Thymus (tissue), 14 donors: ENCODE data around the gene NINL. TPM values are rescaled to one million over a fixed set of nuclear protein-coding genes. Genes with fewer than 3 reads are reported as not detected.
A peak's percentile ranks its signal among the peaks of the same experiment; 100 is the strongest.
"Not testable (repeated sequence)": the region's sequence is repeated elsewhere in the genome, so short reads cannot be mapped to it uniquely, and the experiment has no call there.

ENCODE experiments used
- DNase-seq, 9 donors: peaks; one replicate each; pipeline ENCODE4 v3.0.0-alpha.2; 2013; ENCODE audit warnings: low spot score in 9 of 9, low read depth in 6 of 9, missing footprints in 1 of 9
- H3K27ac ChIP-seq, 2 donors: one replicate each; pipeline ENCODE4 v1.5.1; 2013; ENCODE audit warnings: control low read depth in 1 of 2, low read depth in 1 of 2, low read length in 1 of 2, mild to moderate bottlenecking in 1 of 2, moderate library complexity in 1 of 2
- H3K27me3 ChIP-seq, 2 donors: one replicate each; pipeline ENCODE4 v1.5.1; 2013; ENCODE audit warnings: low read length in 1 of 2; ENCODE audit not compliant: control insufficient read depth in 2 of 2, insufficient read depth in 1 of 2
- H3K36me3 ChIP-seq, 2 donors: one replicate each; pipeline ENCODE4 v1.5.1; 2013; ENCODE audit warnings: low read length in 1 of 2, mild to moderate bottlenecking in 1 of 2, moderate library complexity in 1 of 2; ENCODE audit not compliant: control insufficient read depth in 2 of 2, insufficient read depth in 2 of 2
- H3K4me1 ChIP-seq, 2 donors: one replicate each; pipeline ENCODE4 v1.5.1; 2013; ENCODE audit warnings: low read length in 2 of 2; ENCODE audit not compliant: control insufficient read depth in 2 of 2, insufficient read depth in 2 of 2
- H3K4me3 ChIP-seq, 2 donors: one replicate each; pipeline ENCODE4 v1.5.1; 2013; ENCODE audit warnings: low read length in 2 of 2, control low read depth in 1 of 2, mild to moderate bottlenecking in 1 of 2
- H3K9me3 ChIP-seq, 2 donors: one replicate each; pipeline ENCODE4 v1.5.1; 2013; ENCODE audit warnings: low read length in 1 of 2, mild to moderate bottlenecking in 1 of 2; ENCODE audit not compliant: control insufficient read depth in 2 of 2, insufficient read depth in 1 of 2
- WGBS: extraction: QIAGEN DNeasy Blood & Tissue Kit; methylation state at CpG from one replicate; pipeline ENCODE4 v1.1.7; 2013; 5-methylcytosine and 5-hydroxymethylcytosine counted together
- long read RNA-seq, 10 donors: transcript quantifications; one replicate each; lab custom pipeline, GENCODE V29; 2026
- polyA plus RNA-seq: library from polyadenylated mRNA; stranded (reverse); fragments of 200-250 nt; gene quantifications from one replicate; pipeline ENCODE4 v1.2.3, GENCODE V29; 2013
- total RNA-seq: library from RNA; stranded (reverse); fragments of 120-200 nt; gene quantifications from one replicate; pipeline ENCODE4 v1.2.4, GENCODE V29; 2013
- donor health status: healthy.

The NINL gene
- total RNA-seq (14.1 TPM), polyA plus RNA-seq (28.5 TPM)
- long read RNA-seq, donor 1 = 0 reads
- long read RNA-seq, donor 2, partial matches to known transcripts = 81 of 81 reads
- long read RNA-seq, donor 2, other reads (novel, unspliced or antisense) = 0 of 81 reads
- long read RNA-seq, donor 3, full-length matches to known transcripts = 4 of 15 reads
- long read RNA-seq, donor 3, partial matches to known transcripts = 11 of 15 reads
- long read RNA-seq, donor 3, other reads (novel, unspliced or antisense) = 0 of 15 reads
- long read RNA-seq, donor 4, partial matches to known transcripts = 6 of 6 reads
- long read RNA-seq, donor 4, other reads (novel, unspliced or antisense) = 0 of 6 reads
- long read RNA-seq, donor 5, partial matches to known transcripts = 11 of 12 reads
- long read RNA-seq, donor 5, other reads (novel, unspliced or antisense) = 0 of 12 reads
- long read RNA-seq, donor 6, partial matches to known transcripts = 17 of 17 reads
- long read RNA-seq, donor 6, other reads (novel, unspliced or antisense) = 0 of 17 reads
- long read RNA-seq, donor 7, partial matches to known transcripts = 13 of 13 reads
- long read RNA-seq, donor 7, other reads (novel, unspliced or antisense) = 0 of 13 reads
- long read RNA-seq, donor 8 = 0 reads
- long read RNA-seq, donor 9 = 0 reads
- long read RNA-seq, donor 10 = 0 reads

DNA sequence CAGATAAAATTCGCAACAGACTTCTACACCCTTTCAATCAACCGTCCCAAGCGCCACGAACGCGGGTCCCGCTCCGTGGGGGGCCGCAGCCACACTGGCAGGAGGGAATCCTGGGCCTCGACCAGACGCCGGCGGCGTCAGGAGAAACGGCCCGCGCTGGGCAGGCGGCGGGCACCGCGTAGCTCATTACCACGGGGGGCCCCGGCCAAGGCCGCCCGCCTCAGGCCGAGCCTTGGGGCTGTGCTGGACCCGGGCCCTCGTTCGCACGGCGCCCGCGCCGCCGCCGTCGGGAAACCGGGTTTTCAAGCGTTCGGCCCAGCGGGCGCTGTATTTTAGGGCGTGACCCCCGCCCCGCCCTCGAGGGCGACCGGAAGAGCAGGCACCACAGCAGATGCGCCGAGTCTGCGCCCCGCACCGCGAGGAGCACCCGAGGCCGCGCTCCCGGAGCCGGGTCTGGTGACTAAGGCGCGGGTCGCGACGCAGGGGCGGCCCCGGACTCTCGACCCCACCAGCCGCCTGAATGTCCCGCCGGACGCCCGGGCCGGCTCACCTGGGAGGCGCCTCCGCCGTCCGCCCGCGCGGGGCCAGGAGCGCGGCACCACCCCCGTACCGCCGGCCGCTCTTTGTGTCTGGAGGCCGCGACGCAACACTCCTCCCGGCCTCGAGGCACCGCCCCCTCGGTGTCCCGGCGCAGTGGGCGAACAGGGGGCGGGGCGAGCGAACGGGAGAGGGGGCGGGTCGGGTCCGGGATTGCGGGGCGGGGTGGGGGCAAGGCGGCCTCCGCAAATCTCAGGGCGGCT, at the start of gene NINL:
TSS of gene NINL (minus strand) at position 627 of the 800 bp plus-strand sequence. CDS start 58,944 bp downstream, outside the sequence.
- H3K4me3 ChIP-seq = peak within 1 kb of the TSS; percentile 44 to 90
- peaks cover 0 to 12% of the 10 kb centered on the region in 2 donors for H3K27me3 ChIP-seq
- H3K4me1 ChIP-seq = peaks cover 9 to 12% of the 10 kb centered on the region in 2 donors
- peak in 6 of 9 donors; percentile 49 to 80 (median 63) for DNase-seq
- 2% methylated on average over 108 of the region's 108 CpGs for WGBS
- no peaks in the 10 kb centered on the region for H3K9me3 ChIP-seq
- H3K36me3 ChIP-seq = no peaks in the 10 kb centered on the region
- peak within 1 kb of the TSS in 1 of 2 donors; percentile 59 for H3K27ac ChIP-seq

DNA sequence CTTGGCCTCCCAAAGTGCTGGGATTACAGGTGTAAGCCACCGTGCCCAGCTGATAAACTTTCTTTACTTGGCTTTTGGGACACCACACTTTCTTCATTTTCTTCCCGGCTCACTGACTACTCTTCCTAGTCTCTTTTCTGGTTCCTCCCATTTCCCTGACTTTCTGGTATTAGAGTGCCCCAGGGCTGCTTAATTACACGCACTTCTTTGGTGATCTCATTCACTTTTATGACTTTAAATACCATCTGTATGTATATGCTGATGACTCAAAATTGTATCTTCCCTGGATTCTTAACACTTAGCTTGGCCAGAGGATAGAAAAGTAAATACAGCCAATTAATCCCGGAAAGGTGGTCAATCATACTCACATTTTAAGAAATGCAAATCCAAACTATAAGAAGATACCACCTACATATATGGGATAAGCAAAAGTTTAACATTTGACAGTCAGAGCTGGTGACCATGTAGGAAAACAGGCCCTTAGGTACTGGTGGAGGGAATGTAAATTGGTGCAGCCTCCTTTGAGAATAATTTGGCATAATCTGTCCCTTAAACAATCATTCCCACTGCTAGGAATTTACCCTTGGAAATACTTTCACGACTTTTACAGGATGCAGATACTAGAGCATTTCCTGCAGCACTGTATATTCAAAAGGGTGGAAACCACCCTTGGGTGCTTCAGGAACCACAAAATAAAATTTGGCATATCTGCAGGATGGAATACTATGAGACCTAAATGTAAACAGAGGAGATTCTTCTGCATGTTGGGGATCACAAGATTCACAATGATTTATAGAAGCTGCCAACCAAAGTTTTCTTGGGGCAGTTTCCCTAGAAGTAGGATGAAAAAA, 47.8 kb upstream of the NINL start:
- no peak for DNase-seq
- Histone ChIP-seq H3K27ac (no peak overlapping the region), H3K4me1 (no peaks in the 10 kb centered on the region), H3K36me3 (peaks cover 11 to 13% of the 10 kb centered on the region in 2 donors), H3K27me3 (no peaks in the 10 kb centered on the region), H3K9me3 (no peaks in the 10 kb centered on the region), H3K4me3 (no peak overlapping the region)
- WGBS = 82% methylated on average over 5 of the region's 5 CpGs

DNA sequence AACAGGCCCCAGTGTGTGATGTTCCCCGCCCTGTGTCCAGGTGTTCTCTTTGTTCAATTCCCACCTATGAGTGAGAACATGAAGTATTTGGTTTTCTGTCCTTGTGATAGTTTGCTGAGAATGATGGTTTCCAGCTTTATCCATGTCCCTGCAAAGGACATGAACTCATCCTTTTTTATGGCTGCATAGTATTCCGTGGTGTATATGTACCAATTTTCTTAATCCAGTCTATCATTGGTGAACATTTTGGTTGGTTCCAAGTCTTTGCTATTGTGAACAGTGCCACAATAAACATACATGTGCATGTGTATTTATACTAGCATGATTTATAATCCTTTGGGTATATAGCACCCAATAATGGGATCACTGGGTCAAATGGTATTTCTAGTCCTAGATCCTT, 45.3 kb upstream of the NINL start:
- not testable (repeated sequence) for H3K4me3 ChIP-seq, DNase-seq, H3K9me3 ChIP-seq, H3K27ac ChIP-seq, H3K4me1 ChIP-seq, H3K27me3 ChIP-seq
- WGBS = 91% methylated on average over 2 of the region's 2 CpGs
- peaks cover 4 to 12% of the 10 kb centered on the region in 2 donors for H3K36me3 ChIP-seq

DNA sequence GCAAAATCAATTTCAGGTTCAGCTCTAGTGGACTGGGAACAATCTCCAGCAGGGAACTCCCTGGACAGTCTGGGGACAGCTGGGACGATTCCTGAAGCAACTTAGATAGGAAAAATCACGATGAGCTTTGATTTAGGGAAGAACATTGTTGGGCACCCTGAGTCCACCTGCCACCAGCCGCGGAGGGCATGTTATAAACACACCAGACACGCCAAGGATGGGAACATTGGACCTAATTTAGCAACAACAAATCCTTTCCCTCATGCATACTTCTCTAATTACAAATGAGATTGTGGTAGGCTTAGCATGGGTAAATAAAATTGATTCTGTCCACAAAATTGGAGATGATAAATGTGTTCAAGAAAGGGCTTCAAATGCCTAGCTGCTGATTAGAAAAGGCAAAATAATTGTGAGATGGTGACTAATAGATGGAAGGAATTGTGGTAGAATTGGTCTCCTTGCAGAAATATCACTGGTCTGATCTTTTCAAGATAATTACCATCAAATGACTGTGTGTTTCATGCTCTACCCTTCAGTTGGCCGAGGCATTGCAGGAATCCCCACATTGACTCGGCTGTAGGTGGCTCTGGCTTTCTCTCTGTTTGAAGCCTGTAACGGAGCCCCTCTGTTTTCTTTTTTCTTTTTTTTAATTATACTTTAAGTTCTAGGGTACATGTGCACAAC, 44.6 kb upstream of the NINL start:
- H3K27me3 ChIP-seq = no peaks in the 10 kb centered on the region
- no peak overlapping the region for H3K4me3 ChIP-seq
- peaks cover 4 to 8% of the 10 kb centered on the region in 2 donors for H3K36me3 ChIP-seq
- H3K9me3 ChIP-seq = peaks cover 0 to 6% of the 10 kb centered on the region in 2 donors
- no peak for DNase-seq
- 97% methylated on average over 8 of the region's 8 CpGs for WGBS
- no peak overlapping the region for H3K27ac ChIP-seq
- H3K4me1 ChIP-seq = no peaks in the 10 kb centered on the region

- DNase-seq = no peak
- Histone ChIP-seq H3K27me3 (no peaks in the 10 kb centered on the region), H3K36me3 (peaks cover 0 to 5% of the 10 kb centered on the region in 2 donors), H3K4me3 (no peak overlapping the region), H3K4me1 (peaks cover 6 to 10% of the 10 kb centered on the region in 2 donors), H3K27ac (no peak overlapping the region), H3K9me3 (peaks cover 0 to 6% of the 10 kb centered on the region in 2 donors)
- WGBS = 93% methylated on average over 9 of the region's 9 CpGs
Measured at GRCh38 chr20:25626779-25627178, 41.4 kb upstream of the NINL start.

- Histone ChIP-seq H3K9me3 (peaks cover 0 to 6% of the 10 kb centered on the region in 2 donors), H3K27ac (peak overlapping the region; percentile 36 to 80), H3K4me3 (peak overlapping the region; percentile 80 to 90), H3K4me1 (peaks cover 8 to 10% of the 10 kb centered on the region in 2 donors), H3K27me3 (no peaks in the 10 kb centered on the region), H3K36me3 (peaks cover 0 to 5% of the 10 kb centered on the region in 2 donors)
- WGBS = 53% methylated on average over 17 of the region's 17 CpGs
- DNase-seq = peak in 1 of 9 donors; percentile 40
Measured at GRCh38 chr20:25624500-25624939, 39.2 kb upstream of the NINL start.

DNA sequence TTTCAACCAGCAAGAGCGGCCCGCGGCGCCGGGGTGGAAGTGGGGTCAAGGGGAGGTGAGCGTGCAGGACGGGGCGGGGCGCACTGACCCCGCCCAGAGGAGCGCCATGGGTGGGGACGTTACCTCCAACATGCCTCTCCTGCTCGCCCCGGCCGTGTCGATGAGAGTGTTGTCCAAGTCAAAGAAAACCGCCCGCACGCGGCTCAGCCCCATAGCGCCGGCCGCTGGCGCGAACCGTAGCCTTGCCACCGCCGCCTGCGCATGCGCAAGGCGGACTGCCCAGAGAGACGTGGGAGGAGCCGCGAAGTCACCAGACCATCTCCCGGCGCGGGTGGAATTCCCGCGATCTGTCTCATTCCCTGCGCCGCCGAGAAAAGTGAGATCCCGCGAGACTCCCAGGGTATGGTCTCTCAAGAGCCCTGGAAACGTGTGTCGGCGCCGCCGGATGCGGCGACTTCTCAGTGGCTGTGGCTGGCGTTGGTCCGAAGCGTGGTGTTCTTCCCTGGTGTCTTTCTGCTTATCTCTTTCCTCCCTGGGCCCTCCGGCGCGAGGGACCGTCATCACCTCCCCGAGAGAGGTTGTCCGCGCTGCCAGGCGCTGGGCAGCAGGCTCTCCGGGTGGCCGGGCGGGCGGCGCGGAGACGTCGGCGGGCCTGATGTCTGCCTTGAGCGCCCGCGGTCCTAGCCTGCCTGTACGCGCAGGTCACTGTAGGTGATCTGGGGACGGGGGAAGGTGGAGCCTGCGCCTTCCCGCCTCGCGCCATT, 38.6 kb upstream of the NINL start, which contains the start of gene NANP:
TSS of gene NANP (minus strand) at position 279 of the 764 bp plus-strand sequence. CDS start at position 213, 66 bp downstream.
- Histone ChIP-seq H3K27ac (peak within 1 kb of the TSS; percentile 80 to 84), H3K9me3 (peaks cover 0 to 6% of the 10 kb centered on the region in 2 donors), H3K4me1 (peaks cover 10% of the 10 kb centered on the region in 2 donors), H3K36me3 (peaks cover 0 to 5% of the 10 kb centered on the region in 2 donors), H3K27me3 (no peaks in the 10 kb centered on the region), H3K4me3 (peak within 1 kb of the TSS; percentile 80 to 90)
- DNase-seq = peak; percentile 55 to 91 (median 71)
- WGBS = under 1% methylated on average over 81 of the region's 81 CpGs
